Activated CD8-positive, alpha-beta memory T cell treated with anti-CD3 and anti-CD28 coated beads, Interleukin-2, amount 50 U/mL, for 1 hour (primary cell): Measurements from ENCODE around the gene SLC25A26.
"Not testable (repeated sequence)": the region's sequence is repeated elsewhere in the genome, so short reads cannot be mapped to it uniquely, and the experiment has no call there.

Source experiments
- DNase-seq: peaks from one replicate; pipeline ENCODE4 v3.0.0-alpha.2; 2020; ENCODE audit errors: extremely low read depth

Gene SLC25A26

DNA sequence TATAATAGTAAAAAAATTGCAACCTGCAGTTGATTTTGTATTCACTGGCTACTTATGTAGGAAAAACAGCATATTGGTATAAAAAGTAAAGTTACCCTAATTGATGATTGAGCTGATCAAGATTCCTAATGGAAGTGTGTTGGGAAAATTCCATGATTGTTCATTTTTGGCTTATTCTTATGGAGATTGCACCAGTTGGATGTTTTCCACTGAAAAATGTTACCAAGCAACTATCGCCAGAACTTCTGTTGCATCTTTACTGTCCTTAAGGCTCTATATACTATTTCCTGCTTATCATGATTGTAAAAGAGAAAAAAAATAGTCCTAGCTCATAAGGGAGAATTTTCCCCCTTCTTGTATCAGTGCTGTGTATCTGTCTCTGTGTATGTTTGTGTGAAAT, 48.6 kb downstream of the SLC25A26 start:
- DNase-seq: no peak

DNA sequence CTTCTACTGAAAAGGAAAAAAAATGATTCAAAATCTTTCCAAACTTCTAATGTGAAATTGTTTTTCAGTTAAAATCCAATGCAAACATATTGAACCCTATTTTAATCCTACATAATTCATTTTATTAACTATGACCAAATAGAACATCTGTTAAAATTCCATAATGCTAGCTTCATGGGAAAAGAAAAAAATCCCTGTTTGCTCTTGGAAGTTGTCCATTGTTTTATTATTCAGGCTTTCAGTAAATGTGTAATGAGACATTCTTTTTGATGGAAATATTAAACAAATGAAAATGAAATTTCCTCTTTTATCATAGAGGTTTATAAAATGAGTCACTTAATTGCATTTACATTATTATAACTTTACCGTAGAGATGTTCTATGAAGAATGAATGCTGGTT, 49.5 kb downstream of the SLC25A26 start:
- no peak for DNase-seq

DNA sequence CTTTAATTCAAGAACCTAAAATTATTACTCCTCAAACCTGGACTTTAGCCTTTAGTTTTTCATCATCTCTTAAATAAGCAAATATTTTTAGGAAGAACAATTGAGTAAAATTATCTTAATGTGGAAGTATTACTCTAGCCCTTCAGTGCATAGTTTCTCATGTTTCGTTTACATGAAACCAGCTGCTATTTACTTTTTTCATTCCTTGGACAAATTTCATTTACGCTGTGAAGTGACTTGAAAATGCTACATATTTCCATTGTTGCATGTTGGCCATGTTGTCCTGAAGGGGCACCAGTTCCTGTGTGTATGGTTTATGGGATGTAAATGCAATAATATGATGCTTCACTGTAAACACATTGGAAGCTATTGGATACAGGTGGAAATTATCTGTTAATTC, 49.9 kb downstream of the SLC25A26 start:
- DNase-seq: no peak

DNA sequence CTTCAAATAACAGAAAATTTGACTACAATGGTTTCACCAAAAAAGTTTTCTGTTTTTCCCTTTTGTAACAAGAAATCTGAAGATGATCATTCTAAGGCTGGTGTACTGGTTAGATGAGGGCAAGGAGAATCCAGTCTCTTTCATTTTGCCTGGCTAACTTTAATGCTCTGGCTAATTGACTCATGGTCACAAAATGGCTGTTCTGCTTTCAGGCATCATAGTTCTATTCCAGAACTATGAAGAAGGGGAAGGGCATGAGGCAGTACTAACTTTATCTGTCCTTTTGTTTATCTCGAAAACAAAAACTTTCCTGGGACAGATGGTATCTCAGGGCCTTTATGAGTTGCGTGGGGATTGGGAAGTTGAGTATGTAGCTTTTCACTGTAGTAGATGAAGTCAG, 50.4 kb downstream of the SLC25A26 start:
- no peak for DNase-seq

DNA sequence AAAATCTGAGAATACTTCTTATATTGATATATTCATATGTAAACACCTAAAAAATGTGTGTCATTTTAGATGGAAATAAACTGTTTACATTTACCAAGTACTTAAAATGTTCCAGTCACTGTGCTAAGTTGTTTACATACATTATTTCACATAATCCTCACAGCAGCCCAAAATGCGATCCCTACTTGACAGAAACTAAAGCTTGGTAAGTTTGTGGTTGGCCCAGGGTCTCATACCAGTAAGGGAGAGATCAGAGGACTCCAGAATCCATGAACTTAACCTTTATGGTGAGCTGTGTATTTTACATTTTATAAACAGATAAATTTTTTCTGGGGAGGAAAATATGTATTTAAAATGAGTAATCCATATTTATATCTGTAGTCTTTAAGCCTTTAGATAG, 51.2 kb downstream of the SLC25A26 start:
- DNase-seq: no peak

DNA sequence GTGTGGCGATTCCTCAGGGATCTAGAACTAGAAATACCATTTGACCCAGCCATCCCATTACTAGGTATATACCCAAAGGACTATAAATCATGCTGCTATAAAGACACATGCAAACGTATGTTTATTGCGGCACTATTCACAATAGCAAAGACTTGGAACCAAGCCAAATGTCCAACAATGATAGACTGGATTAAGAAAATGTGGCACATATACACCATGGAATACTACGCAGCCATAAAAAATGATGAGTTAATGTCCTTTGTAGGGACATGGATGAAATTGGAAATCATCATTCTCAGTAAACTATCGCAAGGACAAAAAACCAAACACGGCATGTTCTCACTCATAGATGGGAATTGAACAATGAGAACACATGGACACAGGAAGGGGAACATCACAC, 54.0 kb downstream of the SLC25A26 start:
- DNase-seq: not testable (repeated sequence)

DNA sequence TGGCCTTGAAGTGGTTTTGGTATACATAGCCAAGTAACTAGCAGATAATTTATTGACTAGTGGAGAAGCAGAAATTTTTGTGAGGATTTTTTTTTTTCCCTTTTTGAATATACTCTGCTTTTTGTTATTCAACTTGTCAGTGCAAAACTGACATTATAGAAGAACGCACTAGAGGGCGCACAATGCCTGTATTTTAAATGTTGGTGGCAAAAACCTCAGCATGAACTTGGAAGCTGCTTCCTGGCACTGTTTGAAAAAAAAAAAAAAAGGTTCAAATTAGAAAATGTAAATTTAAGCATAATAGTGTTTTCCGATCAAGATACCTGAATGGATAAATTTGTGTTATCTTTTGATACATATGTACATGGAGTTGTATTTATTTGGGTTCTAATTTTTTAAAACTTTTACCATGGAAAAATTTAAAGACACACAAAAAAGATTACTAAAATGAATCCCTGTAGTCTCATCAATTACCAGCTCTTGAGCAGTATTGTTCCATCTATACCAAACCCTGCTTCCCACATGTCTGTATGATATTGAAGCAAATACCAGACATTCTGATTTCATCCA, 56.0 kb downstream of the SLC25A26 start:
- peak; percentile 27 for DNase-seq

DNA sequence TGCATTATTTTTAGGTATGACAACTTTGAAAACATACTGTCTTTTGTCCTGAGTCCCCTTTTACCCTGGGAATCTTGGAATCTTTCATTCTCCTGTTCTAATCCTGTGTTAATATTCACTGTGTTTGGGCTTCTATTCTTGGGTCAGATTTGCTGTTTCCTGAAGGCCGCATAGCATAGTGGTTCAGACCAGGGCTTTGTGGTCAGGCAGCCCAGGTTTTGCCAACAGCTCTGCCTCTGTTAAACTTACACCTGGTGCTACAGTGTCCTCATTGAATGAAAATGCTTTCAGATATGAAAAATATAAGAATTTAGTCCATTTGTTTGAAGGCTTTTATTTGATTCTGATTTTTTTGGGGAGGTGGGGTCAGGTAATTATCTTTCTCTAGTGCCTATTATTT, 58.4 kb downstream of the SLC25A26 start:
- no peak for DNase-seq

DNA sequence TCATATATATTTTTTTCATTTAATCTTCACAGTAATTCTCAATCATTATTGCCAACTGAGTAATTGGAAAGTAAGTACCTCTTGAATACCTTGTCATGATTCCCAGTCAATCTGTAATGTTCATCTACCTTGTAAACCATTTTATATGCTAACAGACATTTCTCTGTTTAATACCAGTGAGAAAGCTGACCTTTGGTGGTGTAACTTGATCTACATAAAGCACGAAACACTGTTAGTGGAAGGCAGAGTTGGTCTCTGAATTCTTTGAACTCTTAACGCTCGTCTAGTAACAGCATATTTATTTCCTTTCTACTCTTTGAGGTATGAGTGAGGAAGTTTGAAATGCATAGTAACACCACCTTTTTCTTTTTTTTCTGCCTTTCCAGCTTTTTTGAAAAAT, 59.5 kb downstream of the SLC25A26 start:
- DNase-seq: no peak

DNA sequence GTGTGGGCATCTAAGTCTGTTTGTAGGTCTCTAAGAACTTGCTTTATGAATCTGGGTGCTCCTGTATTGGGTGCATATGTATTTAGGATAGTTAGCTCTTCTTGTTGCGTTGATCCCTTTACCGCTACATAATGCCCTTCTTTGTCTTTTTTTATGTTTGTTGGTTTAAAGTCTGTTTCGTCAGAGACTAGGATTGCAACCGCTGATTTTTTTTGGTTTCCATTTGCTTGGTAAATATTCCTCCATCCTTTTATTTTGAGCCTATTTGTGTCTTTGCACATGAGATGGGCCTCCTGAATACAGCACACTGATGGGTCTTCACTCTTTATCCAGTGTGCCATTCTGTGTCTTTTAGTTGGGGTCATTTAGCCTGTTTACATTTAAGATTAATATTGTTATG, 71.1 kb downstream of the SLC25A26 start:
- DNase-seq: not testable (repeated sequence)

DNA sequence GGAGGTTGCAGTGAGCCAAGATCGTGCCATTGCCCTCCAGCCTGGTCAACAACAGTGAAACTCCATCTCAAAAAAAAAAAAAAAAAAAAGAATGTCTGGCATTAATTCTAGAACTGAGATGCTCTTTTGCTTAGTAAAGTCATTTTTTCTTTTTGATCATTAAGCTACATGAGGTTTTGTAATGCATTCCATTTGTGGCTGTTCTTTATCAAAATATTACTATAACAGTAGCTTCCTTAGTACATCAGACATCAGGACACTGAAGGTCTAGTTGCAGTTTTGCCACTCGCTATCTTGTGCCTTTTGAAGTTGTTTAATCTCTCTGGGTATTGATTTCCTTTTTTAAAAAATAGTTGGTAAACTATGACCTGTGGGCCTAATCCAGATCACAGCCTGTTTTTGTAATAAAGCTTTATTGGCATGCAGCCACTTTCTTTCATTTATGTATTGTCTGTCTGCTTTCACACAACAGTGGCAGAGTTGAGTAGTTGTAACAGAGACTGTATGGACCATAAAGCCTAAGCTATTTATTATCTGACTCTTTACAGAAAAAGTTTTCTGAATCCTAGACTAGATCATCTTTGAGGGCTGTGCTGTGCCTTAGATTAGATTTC, 76.6 kb downstream of the SLC25A26 start:
- DNase-seq: no peak

DNA sequence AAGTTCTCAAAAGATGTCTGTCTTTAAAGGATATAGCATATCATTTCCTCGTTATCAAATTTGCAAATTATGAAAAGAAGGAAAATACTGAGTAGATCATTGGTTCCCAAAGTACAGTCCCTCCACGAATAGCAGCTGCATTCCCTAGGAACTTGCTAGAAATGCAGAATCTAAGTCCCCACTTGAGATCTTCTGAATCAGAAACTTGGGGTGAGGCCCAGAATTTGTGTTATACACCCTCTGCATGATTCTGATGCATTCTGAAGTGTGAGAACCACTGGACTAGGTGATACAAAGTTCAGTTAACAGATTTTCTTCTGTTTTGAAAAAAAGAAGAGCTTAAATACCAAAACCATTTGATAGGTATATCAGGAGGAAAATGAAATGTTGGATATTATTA, 77.1 kb downstream of the SLC25A26 start:
- DNase-seq: no peak

DNA sequence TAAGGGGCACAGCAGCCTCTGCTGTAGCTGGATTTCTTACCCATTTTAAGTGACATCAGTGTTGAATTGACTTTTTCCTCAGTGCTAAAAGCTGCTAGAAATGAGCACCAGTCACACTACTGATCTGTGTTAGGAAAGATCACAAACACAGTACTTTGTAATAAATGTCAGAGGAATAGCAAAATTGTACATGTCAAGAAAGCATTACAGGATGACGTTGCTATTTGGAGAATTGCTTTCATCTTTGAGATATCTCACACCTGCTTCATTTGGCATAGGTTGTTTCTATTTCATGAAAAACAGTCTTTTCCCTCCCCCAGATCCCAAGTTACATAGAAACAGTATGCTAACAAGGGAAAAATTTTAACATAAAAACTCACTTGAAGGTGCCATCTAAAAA, 77.8 kb downstream of the SLC25A26 start:
- no peak for DNase-seq

DNA sequence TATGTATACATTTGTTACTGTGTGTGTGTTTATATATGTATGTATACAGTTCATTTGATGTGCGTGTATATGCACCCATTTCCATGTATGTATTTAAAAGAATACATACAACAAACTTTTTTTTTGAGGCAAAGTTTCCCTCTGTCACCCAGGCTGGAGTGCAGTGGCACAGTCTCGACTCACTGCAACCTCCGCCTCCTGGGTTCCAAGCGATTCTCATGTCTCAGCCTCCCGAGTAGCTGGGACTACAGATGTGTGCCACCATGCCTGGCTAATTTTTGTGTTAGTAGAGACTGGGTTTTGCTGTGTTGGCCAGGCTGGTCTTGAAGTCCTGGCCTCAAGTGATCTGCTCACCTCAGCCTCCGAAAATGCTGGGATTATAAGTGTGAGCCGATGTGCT, 78.3 kb downstream of the SLC25A26 start:
- not testable (repeated sequence) for DNase-seq

DNA sequence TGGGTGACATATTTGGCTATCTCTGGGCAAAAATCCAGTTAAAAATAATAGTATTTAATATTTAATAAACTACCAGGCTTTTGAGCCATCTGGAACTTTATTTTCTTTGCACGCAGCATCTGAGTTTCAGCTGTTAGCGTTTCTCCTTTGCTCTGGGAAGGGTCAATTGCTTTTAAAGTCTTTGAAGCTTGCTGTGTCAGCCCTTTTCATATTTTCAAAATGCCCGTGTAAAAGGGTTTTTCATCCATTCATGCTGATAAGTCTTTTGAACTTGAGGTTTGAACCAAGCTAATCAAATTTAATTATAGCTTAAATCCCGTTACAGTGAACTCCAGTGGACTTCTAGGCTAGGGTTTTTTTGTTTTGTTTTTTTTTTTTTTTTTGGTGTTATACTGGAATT, 79.1 kb downstream of the SLC25A26 start:
- no peak for DNase-seq

DNA sequence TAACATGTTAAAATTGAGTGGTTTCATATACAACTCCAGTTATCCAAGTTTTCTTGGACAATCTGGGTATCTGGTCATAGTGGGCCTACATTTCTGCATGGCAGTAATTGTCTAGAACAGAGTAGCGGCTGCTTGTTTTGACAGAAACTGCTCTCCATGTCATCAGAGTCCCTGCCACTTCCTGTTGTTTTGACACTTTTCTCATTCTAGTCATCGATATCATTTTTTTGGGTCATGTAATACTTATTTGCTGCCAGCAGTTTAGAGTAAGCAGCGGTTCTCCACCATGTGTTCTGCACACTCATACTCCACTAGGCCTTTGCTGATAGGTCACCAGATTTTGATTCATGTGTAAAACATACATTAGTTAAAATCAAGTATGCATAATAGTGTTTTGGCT, 81.5 kb downstream of the SLC25A26 start:
- peak; percentile 31 for DNase-seq

DNA sequence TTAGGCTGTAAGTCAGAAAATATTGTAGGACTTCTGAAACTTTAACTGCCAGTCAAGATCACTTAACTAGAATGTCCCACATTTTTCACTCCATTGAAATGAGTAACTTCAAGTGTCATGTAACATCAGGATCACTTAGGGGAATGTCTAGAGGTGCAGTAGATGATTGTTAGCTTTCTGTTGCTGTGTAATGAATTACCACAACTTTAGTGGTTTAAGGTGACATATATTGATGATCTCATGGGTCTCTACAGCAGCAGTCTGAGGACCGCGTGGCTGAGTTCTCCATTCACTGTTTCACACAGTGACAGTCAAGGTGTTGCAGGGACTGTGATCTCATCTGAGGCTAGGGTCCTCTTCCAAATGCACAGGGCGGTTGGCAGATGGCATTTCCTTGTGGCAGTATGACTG, 82.7 kb downstream of the SLC25A26 start:
- peak; percentile 40 for DNase-seq

DNA sequence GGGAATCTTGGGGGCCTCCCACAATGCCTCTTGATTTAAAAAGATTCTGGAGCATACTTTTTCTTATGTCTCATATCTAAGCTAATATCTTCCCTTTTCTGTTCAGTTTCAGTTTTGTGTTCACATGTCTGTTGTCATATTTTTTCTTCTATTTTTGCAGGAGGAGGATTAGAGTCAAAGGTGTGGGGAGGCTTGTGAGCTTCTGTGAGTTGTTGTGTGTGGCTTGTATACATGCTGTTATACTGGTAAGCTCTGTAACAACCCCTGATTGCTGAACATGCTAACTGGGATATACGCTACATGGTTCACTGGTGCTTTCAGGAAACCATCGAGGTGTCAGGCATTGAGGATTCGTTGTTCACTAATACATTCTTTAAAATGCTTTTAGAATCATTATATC, 83.5 kb downstream of the SLC25A26 start:
- no peak for DNase-seq

DNA sequence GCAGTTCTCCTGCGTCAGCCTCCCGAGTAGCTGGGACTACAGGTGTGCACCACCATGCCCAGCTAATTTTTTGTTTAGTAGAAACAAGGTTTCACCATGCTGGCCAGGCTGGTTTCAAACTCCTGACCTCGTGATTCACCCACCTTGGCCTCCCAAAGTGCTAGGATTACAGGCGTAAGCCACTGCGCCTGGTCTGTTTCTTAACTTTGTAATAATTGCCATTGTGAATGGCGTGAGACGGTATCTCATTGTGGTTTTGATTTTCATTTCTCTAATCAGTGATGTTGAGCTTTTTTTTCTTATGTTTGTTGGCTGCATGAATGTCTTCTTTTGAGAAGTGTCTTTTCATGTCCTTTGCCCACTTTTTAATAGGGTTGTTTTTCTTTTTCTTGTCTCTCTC, 85.3 kb downstream of the SLC25A26 start:
- DNase-seq: not testable (repeated sequence)

DNA sequence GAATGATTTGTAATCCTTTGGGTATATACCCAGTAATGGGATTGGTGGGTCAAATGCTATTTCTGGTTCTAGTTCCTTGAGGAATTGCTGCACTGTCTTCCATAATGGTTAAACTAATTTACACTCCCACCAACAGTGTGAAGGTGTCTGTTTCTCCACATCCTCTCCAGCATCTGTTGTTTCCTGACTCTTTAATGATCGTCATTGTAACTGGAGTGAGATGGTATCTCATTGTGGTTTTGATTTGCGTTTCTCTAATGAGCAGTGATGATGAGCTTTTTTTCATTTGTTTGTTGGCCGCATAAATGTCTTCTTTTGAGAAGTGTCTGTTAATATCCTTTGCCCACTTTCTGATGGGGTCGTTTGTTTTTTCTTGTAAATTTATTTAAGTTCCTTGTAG, 86.2 kb downstream of the SLC25A26 start:
- not testable (repeated sequence) for DNase-seq

DNA sequence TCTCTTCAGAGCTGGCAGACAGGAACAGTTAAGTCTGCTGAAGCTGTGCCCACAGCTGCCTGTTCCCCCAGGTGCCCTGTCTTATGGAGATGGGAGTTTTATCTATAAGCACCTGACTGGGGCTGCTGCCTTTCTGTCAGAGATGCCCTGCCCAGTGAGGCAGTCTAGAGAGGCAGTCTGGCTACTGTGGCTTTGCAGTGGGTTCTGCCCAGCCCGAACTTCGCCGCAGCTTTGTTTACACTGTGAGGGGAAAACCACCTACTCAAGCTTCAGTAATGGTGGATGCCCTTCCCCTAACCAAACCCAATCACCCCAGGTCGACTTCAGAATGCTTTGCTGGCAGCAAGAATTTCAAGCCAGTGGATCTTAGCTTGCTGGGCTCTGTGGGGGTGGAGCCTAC, 91.2 kb downstream of the SLC25A26 start:
- DNase-seq: no peak

DNA sequence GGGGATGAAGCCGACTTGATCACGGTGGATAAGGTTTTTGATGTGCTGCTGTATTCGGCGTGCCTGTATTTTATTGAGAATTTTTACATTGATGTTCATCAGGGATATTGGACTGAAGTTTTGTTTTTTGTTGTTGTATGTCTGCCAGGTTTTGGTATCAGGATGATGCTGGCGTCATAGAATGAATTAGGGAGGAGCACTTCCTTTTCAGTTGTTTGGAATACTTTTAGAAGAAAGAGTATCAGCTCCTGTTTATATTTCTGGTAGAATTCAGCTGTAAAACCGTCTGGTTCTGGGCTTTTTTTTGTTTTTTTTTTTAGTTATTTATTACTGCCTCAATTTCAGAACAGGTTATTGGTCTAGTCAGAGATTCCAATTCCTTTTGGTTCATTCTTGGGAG, 93.7 kb downstream of the SLC25A26 start:
- DNase-seq: no peak

DNA sequence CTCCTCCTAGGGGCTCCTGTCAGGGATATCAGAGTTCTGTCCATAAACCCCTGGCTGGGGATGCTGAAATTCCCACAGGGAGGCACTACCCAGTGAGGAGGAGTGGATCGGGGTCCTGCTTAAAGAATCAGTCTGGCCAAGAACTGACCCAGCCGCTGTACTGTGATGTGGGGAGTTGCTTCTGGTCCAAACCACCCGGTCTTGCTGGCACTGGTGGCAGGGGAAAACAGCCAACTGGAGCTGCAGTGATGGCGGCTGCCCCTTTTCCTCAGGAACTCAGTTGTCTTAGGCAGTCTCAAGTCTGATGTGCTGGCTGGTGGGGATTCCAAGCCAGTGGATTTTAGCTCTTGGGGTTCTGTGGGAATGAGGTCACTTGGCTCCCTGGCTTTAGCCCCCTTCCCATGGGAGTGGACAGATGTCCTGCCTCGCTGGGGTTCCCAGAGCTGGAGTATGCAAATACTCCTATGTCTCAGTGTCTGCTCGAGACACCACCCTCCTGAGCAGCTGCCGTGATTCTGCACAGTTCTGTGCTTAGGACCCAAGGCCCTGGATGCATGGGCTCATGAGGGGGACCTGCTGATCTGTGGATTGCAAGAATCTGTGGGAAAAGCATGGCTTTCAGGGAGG, 97.1 kb downstream of the SLC25A26 start:
- DNase-seq: no peak

DNA sequence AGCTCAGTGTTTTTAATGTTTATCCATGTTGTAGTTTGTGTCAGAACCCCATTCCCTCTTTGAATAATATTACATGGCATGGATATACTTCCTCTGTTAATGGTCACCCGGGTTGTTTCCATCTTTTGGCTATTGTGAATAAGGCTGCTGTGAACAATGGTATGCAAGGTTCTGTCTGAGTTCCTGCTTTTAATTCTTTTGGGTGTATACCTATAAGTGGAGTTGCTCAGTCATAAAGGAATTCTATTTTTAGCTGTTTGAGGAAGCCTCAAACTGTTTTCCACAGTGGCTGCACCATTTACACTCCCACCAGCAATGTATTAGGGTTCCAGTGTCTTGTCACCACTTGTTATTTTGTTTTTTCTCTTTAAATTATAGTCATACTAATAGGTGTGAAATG, 99.6 kb downstream of the SLC25A26 start:
- no peak for DNase-seq
